Measurements from ENCODE around the gene RFX1.

DNA sequence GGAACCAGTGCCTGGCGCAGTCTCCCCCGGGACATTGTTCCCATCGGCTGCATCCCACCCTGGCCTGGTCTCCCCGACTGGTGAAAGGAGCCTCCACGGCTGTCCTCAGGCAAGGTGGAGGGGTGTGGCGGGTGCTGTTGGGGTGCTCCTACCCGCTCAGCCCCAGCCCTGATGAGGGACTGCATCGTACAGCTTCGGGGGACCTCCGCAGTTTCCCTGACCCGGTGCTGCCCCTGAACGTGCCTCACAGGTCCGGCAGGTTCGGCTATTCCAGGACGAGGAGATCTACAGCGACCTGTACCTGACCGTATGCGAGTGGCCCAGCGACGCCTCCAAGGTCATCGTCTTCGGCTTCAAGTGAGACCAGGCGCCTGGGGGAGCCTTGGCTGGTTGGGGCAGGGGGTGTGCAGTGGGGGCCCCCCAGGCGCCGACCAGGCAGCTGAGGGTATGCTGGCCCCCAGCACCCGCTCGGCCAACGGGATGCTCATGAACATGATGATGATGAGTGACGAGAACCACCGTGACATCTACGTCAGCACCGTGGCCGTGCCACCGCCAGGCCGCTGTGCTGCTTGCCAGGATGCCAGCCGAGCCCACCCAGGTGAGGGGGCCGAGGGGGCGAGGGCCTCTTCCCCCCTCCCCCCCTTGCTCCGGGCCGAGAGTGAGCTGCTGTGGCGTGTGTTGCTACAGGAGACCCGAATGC lies 50.3 kb downstream of the RFX1 start:
- no peak for TF ChIP-seq POLR2AphosphoS5 (IDR thresholded peaks at IDR 0.05; ENCODE audit: low read depth)
- TF ChIP-seq, protein P1, sequence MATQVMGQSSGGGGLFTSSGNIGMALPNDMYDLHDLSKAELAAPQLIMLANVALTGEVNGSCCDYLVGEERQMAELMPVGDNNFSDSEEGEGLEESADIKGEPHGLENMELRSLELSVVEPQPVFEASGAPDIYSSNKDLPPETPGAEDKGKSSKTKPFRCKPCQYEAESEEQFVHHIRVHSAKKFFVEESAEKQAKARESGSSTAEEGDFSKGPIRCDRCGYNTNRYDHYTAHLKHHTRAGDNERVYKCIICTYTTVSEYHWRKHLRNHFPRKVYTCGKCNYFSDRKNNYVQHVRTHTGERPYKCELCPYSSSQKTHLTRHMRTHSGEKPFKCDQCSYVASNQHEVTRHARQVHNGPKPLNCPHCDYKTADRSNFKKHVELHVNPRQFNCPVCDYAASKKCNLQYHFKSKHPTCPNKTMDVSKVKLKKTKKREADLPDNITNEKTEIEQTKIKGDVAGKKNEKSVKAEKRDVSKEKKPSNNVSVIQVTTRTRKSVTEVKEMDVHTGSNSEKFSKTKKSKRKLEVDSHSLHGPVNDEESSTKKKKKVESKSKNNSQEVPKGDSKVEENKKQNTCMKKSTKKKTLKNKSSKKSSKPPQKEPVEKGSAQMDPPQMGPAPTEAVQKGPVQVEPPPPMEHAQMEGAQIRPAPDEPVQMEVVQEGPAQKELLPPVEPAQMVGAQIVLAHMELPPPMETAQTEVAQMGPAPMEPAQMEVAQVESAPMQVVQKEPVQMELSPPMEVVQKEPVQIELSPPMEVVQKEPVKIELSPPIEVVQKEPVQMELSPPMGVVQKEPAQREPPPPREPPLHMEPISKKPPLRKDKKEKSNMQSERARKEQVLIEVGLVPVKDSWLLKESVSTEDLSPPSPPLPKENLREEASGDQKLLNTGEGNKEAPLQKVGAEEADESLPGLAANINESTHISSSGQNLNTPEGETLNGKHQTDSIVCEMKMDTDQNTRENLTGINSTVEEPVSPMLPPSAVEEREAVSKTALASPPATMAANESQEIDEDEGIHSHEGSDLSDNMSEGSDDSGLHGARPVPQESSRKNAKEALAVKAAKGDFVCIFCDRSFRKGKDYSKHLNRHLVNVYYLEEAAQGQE (IDR thresholded peaks at IDR 0.05; ENCODE audit: unreplicated experiment): no peak
- TF ChIP-seq, protein P2, sequence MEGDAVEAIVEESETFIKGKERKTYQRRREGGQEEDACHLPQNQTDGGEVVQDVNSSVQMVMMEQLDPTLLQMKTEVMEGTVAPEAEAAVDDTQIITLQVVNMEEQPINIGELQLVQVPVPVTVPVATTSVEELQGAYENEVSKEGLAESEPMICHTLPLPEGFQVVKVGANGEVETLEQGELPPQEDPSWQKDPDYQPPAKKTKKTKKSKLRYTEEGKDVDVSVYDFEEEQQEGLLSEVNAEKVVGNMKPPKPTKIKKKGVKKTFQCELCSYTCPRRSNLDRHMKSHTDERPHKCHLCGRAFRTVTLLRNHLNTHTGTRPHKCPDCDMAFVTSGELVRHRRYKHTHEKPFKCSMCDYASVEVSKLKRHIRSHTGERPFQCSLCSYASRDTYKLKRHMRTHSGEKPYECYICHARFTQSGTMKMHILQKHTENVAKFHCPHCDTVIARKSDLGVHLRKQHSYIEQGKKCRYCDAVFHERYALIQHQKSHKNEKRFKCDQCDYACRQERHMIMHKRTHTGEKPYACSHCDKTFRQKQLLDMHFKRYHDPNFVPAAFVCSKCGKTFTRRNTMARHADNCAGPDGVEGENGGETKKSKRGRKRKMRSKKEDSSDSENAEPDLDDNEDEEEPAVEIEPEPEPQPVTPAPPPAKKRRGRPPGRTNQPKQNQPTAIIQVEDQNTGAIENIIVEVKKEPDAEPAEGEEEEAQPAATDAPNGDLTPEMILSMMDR (conservative IDR thresholded peaks at IDR 0.05; ENCODE audit: low read depth in 2 of 2): no peak
- no peak for TF ChIP-seq EZH2phosphoT487 (IDR thresholded peaks at IDR 0.05; ENCODE audit: unreplicated experiment)
- TF ChIP-seq EZH2 (IDR thresholded peaks at IDR 0.05; ENCODE audit: low read depth, unreplicated experiment): no peak
- no peak for TF ChIP-seq NANOG (IDR thresholded peaks at IDR 0.05; ENCODE audit: borderline replicate concordance)
- no peak for TF ChIP-seq JUNB (IDR thresholded peaks at IDR 0.05; ENCODE audit: unreplicated experiment)
- TF ChIP-seq ZNF331 (CRISPR knock-in tag; IDR thresholded peaks at IDR 0.05; ENCODE audit: low read depth): no peak
